Gastroesophageal sphincter (tissue), 3 donors: ENCODE data around the gene RAB14.

Source experiments
- CTCF ChIP-seq, 4 experiments: fragments of 200-600 bp in 2 of 4; fragments of 450-650 bp in 2 of 4; sonication (generic) in 1 of 4; IDR thresholded peaks; one replicate each; pipeline ENCODE4 v1.5.1; 2017 to 2019; ENCODE audit warnings: antibody characterized with exemption in 4 of 4, mild to moderate bottlenecking in 2 of 4, moderate library complexity in 2 of 4
- EP300 ChIP-seq: sonication (generic); formaldehyde crosslinking; IDR thresholded peaks from one replicate; pipeline ENCODE4 v1.6.1; 2017; ENCODE audit warnings: antibody characterized with exemption, mild to moderate bottlenecking
- POLR2A ChIP-seq, 2 donors: fragments of 450-650 bp; IDR thresholded peaks; one replicate each; pipeline ENCODE4 v1.6.1; 2017; ENCODE audit warnings: antibody characterized with exemption in 2 of 2, mild to moderate bottlenecking in 2 of 2, moderate library complexity in 1 of 2
- POLR2AphosphoS5 ChIP-seq: sonication (generic); formaldehyde crosslinking; IDR thresholded peaks from one replicate; pipeline ENCODE4 v1.6.1; 2017; ENCODE audit warnings: antibody characterized with exemption

GRCh38 chr9:121213136-121213806, 11.6 kb upstream of the RAB14 start:
- TF ChIP-seq POLR2AphosphoS5 (peak; percentile 52), CTCF (IDR thresholded peaks at IDR 0.05) (peak; percentile 95 to 98 (median 96)), POLR2A (IDR thresholded peaks at IDR 0.05) (no peak), EP300 (no peak)
